HepG2 (cell line): Measurements from ENCODE around the gene VEGFB. TPM values are rescaled to one million over a fixed set of nuclear protein-coding genes. Genes with fewer than 3 reads are reported as not detected.

Experiments used
- E2F5 ChIP-seq: sonication (generic); formaldehyde crosslinking; conservative IDR thresholded peaks from 2 replicates; pipeline ENCODE4 v1.4.0; 2020; ENCODE audit warnings: missing genetic modification reagents
- ELF4 ChIP-seq: sonication (generic); formaldehyde crosslinking; IDR thresholded peaks from 2 replicates; pipeline ENCODE4 v1.5.0; 2020; ENCODE audit warnings: missing genetic modification reagents, mild to moderate bottlenecking, moderate library complexity, borderline replicate concordance
- FOXK2 ChIP-seq: fragments of 450-650 bp; IDR thresholded peaks from 2 replicates; pipeline ENCODE4 v1.6.1; 2016
- HDAC1 ChIP-seq: sonication (generic); formaldehyde crosslinking; IDR thresholded peaks from 2 replicates; pipeline ENCODE4 v1.5.1; 2020; ENCODE audit warnings: mild to moderate bottlenecking, missing genetic modification reagents
- KDM3A ChIP-seq: IDR thresholded peaks from 2 replicates; pipeline ENCODE4 v1.6.1; 2018; ENCODE audit warnings: low read depth, missing compliant biosample characterization
- MED1 ChIP-seq: sonication (generic); formaldehyde crosslinking; IDR thresholded peaks from 2 replicates; pipeline ENCODE4 v1.4.0; 2020; ENCODE audit warnings: missing genetic modification reagents
- MTF2 ChIP-seq: sonication (generic); formaldehyde crosslinking; IDR thresholded peaks from 2 replicates; pipeline ENCODE4 v1.5.0; 2020; ENCODE audit warnings: missing genetic modification reagents, borderline replicate concordance
- MYNN ChIP-seq: sonication (generic); formaldehyde crosslinking; IDR thresholded peaks from 2 replicates; pipeline ENCODE4 v1.4.0; 2020; ENCODE audit warnings: mild to moderate bottlenecking, low read depth, missing genetic modification reagents
- NCOA2 ChIP-seq: sonication (generic); formaldehyde crosslinking; IDR thresholded peaks from 2 replicates; pipeline ENCODE4 v1.8.0; 2022; ENCODE audit warnings: inconsistent platforms
- NFE2L1 ChIP-seq: sonication (generic); formaldehyde crosslinking; IDR thresholded peaks from 2 replicates; pipeline ENCODE4 v1.4.0; 2020; ENCODE audit warnings: missing genetic modification reagents, mild to moderate bottlenecking, borderline replicate concordance
- PBX2 ChIP-seq: IDR thresholded peaks from 2 replicates; pipeline ENCODE4 v1.6.1; 2016; ENCODE audit warnings: control low read depth
- SAP130 ChIP-seq: IDR thresholded peaks from 2 replicates; pipeline ENCODE4 v1.6.1; 2016; ENCODE audit warnings: low read depth
- ZBTB49 ChIP-seq: sonication (generic); formaldehyde crosslinking; IDR thresholded peaks from 2 replicates; pipeline ENCODE4 v1.4.0; 2020; ENCODE audit warnings: missing genetic modification reagents, borderline replicate concordance
- ZNF138 ChIP-seq: sonication (generic); formaldehyde crosslinking; IDR thresholded peaks from 2 replicates; pipeline ENCODE4 v1.5.0; 2020; ENCODE audit warnings: mild to moderate bottlenecking, low read depth, missing genetic modification reagents
- ZNF160 ChIP-seq: sonication (generic); formaldehyde crosslinking; IDR thresholded peaks from 2 replicates; pipeline ENCODE4 v1.8.0; 2022; ENCODE audit warnings: mild to moderate bottlenecking, inconsistent platforms, missing genetic modification reagents
- ZNF225 ChIP-seq: sonication (generic); formaldehyde crosslinking; IDR thresholded peaks from 2 replicates; pipeline ENCODE4 v1.4.0; 2020; ENCODE audit warnings: mild to moderate bottlenecking, missing genetic modification reagents
- ZNF30 ChIP-seq: sonication (generic); formaldehyde crosslinking; IDR thresholded peaks from 2 replicates; pipeline ENCODE4 v1.5.0; 2020; ENCODE audit warnings: mild to moderate bottlenecking, missing genetic modification reagents
- ZNF326 ChIP-seq: sonication (generic); formaldehyde crosslinking; IDR thresholded peaks from 2 replicates; pipeline ENCODE4 v1.4.0; 2020; ENCODE audit warnings: missing genetic modification reagents, borderline replicate concordance
- ZNF431 ChIP-seq: sonication (generic); formaldehyde crosslinking; IDR thresholded peaks from 2 replicates; pipeline ENCODE4 v1.9.0; 2022; ENCODE audit warnings: missing genetic modification reagents, low read depth, mild to moderate bottlenecking, borderline replicate concordance
- ZNF432 ChIP-seq: sonication (generic); formaldehyde crosslinking; IDR thresholded peaks from 2 replicates; pipeline ENCODE4 v1.5.0; 2020; ENCODE audit warnings: missing genetic modification reagents, mild to moderate bottlenecking, borderline replicate concordance
- ZNF530 ChIP-seq: sonication (generic); formaldehyde crosslinking; IDR thresholded peaks from 2 replicates; pipeline ENCODE4 v1.5.0; 2020; ENCODE audit warnings: low read depth, mild to moderate bottlenecking, missing genetic modification reagents
- ZNF576 ChIP-seq: sonication (generic); formaldehyde crosslinking; IDR thresholded peaks from 2 replicates; pipeline ENCODE4 v1.4.0; 2020; ENCODE audit warnings: mild to moderate bottlenecking, missing genetic modification reagents
- ZNF616 ChIP-seq: sonication (generic); formaldehyde crosslinking; IDR thresholded peaks from 2 replicates; pipeline ENCODE4 v1.5.0; 2020; ENCODE audit warnings: low read depth, mild to moderate bottlenecking, missing genetic modification reagents
- ZNF678 ChIP-seq: sonication (generic); formaldehyde crosslinking; IDR thresholded peaks from 2 replicates; pipeline ENCODE4 v1.4.0; 2020; ENCODE audit warnings: mild to moderate bottlenecking, missing genetic modification reagents
- ZNF777 ChIP-seq: sonication (generic); formaldehyde crosslinking; IDR thresholded peaks from 2 replicates; pipeline ENCODE4 v1.4.0; 2020; ENCODE audit warnings: missing genetic modification reagents
- ZNF781 ChIP-seq: sonication (generic); formaldehyde crosslinking; IDR thresholded peaks from 2 replicates; pipeline ENCODE4 v1.5.1; 2020; ENCODE audit warnings: borderline replicate concordance, mild to moderate bottlenecking, missing genetic modification reagents; ENCODE audit errors: not compliant biosample characterization
- ZZZ3 ChIP-seq: sonication (generic); formaldehyde crosslinking; IDR thresholded peaks from 2 replicates; pipeline ENCODE4 v1.4.0; 2020; ENCODE audit warnings: missing genetic modification reagents, mild to moderate bottlenecking, borderline replicate concordance
- polyA plus RNA-seq, 8 experiments: library from polyadenylated mRNA; depleted of rRNA in 3 of 8; stranded (reverse) in 7 of 8; unstranded in 1 of 8; fragments of >200 nt; fragmentation: Illumina TruSeq in 4 of 8; extraction: Trizol in 4 of 8; gene quantifications; 2 replicates each; pipeline versions ENCODE4 v1.2.1 to v1.2.3, GENCODE V29; 2011 to 2016; ENCODE audit warnings: low read depth in 4 of 8, missing spikeins in 1 of 8, mixed read lengths in 1 of 8; ENCODE audit not compliant: insufficient read depth in 1 of 8
- total RNA-seq, 5 experiments: library from RNA; depleted of rRNA; stranded (reverse); fragments of >200 nt; fragmentation: Illumina TruSeq; extraction: Trizol; gene quantifications; 2 replicates each; pipeline ENCODE4 v1.2.3, GENCODE V29; 2016; ENCODE audit warnings: low read depth in 1 of 5

Gene VEGFB
- total and polyA plus RNA-seq, 2 of the 13 experiments (the other 11 are each of a cell fraction or from before 2014, with no cell fraction given), result 9.0 to 11.3 TPM

- TF ChIP-seq ZNF432, result no peak
- TF ChIP-seq ELF4 (CRISPR knock-in tag), result no peak
- peak; percentile 81 for TF ChIP-seq MED1
- TF ChIP-seq ZNF30 (CRISPR knock-in tag), result no peak
- TF ChIP-seq SAP130, result peak; percentile 84
- 0 out of 2 replicates have a peak, but pooled peaks have one; percentile 16 for TF ChIP-seq NFE2L1 (CRISPR knock-in tag)
- no peak for TF ChIP-seq PBX2 (CRISPR knock-in tag)
- TF ChIP-seq ZNF326 (CRISPR knock-in tag), result no peak
- no peak for TF ChIP-seq ZNF576 (CRISPR knock-in tag)
- no peak for TF ChIP-seq MYNN (CRISPR knock-in tag)
- TF ChIP-seq ZZZ3, result no peak
- no peak for TF ChIP-seq ZNF678 (CRISPR knock-in tag)
- TF ChIP-seq ZNF160, result no peak; the same call in 1 of the 2 replicates
- 0 out of 2 replicates have a peak, but pooled peaks have one; percentile 36 for TF ChIP-seq ZNF777
- no peak for TF ChIP-seq ZNF138 (CRISPR knock-in tag)
- peak; percentile 74 for TF ChIP-seq HDAC1 (CRISPR knock-in tag)
- TF ChIP-seq MTF2 (CRISPR knock-in tag), result no peak
- TF ChIP-seq FOXK2, result no peak
- TF ChIP-seq ZNF781 (CRISPR knock-in tag), result no peak
- peak; percentile 52; the same call in 1 of the 2 replicates for TF ChIP-seq NCOA2 (CRISPR knock-in tag)
- no peak; the same call in 1 of the 2 replicates for TF ChIP-seq KDM3A
- no peak for TF ChIP-seq ZNF530 (CRISPR knock-in tag)
- no peak for TF ChIP-seq ZBTB49 (CRISPR knock-in tag)
- no peak for TF ChIP-seq ZNF225 (CRISPR knock-in tag)
- TF ChIP-seq ZNF616 (CRISPR knock-in tag), result no peak; the same call in 1 of the 2 replicates
- 0 out of 2 replicates have a peak, but pooled peaks have one; percentile 22 for TF ChIP-seq ZNF431
- TF ChIP-seq E2F5, result 0 out of 2 replicates have a peak, but pooled peaks have one; percentile 61
Measured at GRCh38 chr11:64240435-64241240, 6.3 kb downstream of the VEGFB start, which contains the start of gene FKBP2 (continued).
